ENCODE data around the gene METTL21A. TPM values are rescaled to one million over a fixed set of nuclear protein-coding genes. Genes with fewer than 3 reads are reported as not detected.
A peak's percentile ranks its signal among the peaks of the same experiment; 100 is the strongest.

METTL21A gene
- total and polyA plus RNA-seq, 9 of the 15 experiments (the other 6 are each of a cell fraction or from before 2014, with no cell fraction given): 9.1 to 46.5 (median 37.4) TPM

DNA sequence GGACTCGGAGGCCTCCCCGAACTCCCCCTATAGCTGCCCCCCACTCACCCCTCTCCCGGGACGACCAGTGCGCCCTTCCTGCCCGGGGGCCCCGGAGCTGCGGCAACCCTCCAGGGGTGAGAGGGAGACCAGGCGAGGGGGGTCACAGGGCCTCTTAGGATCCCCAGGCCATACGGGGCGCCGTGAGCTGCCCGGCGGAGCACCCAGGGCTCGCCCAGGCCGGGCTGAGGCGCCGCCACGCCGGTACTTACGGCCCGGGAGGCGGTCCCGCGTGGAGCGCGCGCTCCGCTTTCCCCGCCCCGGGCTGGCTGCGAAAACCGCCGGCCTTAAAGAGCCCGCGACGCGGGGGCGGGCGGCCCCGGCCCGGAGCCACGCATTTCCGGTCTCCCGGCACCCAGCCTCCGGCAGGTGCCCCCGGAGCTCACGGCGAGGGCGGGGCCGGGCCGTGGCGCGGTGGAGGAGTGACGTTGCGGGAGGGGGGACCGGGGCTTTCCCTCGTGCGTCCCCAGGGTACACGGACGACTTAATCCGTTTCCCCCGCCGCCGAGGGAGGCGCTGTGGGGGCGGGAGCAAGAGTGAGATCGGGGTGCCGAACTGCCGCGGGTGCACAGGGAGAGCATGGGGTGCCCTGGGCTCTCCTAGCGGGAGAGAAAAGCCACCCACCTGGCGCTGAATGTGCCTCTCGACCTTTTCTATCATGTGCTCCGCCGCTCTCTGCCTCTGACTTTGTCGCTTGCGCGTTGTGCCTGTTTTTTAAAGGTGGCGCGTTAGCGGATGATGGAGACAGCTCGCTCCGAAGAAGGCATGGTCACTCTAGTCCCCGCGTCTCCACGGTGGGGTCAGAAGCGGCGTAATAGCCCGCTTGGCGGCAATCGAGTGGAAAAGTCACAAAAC lies at the start of gene METTL21A (continued):
- TF ChIP-seq, protein P1, sequence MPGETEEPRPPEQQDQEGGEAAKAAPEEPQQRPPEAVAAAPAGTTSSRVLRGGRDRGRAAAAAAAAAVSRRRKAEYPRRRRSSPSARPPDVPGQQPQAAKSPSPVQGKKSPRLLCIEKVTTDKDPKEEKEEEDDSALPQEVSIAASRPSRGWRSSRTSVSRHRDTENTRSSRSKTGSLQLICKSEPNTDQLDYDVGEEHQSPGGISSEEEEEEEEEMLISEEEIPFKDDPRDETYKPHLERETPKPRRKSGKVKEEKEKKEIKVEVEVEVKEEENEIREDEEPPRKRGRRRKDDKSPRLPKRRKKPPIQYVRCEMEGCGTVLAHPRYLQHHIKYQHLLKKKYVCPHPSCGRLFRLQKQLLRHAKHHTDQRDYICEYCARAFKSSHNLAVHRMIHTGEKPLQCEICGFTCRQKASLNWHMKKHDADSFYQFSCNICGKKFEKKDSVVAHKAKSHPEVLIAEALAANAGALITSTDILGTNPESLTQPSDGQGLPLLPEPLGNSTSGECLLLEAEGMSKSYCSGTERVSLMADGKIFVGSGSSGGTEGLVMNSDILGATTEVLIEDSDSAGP (CRISPR knock-in tag; IDR thresholded peaks at IDR 0.05): peak; percentile 83
- TF ChIP-seq, protein P2, sequence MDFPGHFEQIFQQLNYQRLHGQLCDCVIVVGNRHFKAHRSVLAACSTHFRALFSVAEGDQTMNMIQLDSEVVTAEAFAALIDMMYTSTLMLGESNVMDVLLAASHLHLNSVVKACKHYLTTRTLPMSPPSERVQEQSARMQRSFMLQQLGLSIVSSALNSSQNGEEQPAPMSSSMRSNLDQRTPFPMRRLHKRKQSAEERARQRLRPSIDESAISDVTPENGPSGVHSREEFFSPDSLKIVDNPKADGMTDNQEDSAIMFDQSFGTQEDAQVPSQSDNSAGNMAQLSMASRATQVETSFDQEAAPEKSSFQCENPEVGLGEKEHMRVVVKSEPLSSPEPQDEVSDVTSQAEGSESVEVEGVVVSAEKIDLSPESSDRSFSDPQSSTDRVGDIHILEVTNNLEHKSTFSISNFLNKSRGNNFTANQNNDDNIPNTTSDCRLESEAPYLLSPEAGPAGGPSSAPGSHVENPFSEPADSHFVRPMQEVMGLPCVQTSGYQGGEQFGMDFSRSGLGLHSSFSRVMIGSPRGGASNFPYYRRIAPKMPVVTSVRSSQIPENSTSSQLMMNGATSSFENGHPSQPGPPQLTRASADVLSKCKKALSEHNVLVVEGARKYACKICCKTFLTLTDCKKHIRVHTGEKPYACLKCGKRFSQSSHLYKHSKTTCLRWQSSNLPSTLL (IDR thresholded peaks at IDR 0.05): no peak
- TF ChIP-seq ZNF124 (CRISPR knock-in tag; IDR thresholded peaks at IDR 0.05) (no peak), ELF1 (tag; IDR thresholded peaks at IDR 0.05) (peak; percentile 74), CTBP1 (IDR thresholded peaks at IDR 0.05; ENCODE audit: borderline replicate concordance) (peak; percentile 50), ESRRB (CRISPR knock-in tag; IDR thresholded peaks at IDR 0.05; ENCODE audit: borderline replicate concordance) (no peak), FOXP1 (CRISPR knock-in tag; IDR thresholded peaks at IDR 0.05) (peak; percentile 50; the same call in 1 of the 2 replicates), HMG20B (CRISPR knock-in tag; IDR thresholded peaks at IDR 0.05) (no peak), GATAD2B (IDR thresholded peaks at IDR 0.05; ENCODE audit: borderline replicate concordance) (peak; percentile 37; the same call in 1 of the 2 replicates), SUPT5H (IDR thresholded peaks at IDR 0.05) (peak; percentile 71), RBM14 (IDR thresholded peaks at IDR 0.05; ENCODE audit: borderline replicate concordance, insufficient read depth, low read depth, low read length) (0 out of 2 replicates have a peak, but pooled peaks have one; percentile 39), FOXK1 (CRISPR knock-in tag; IDR thresholded peaks at IDR 0.05; ENCODE audit: borderline replicate concordance) (no peak), ZNF436 (CRISPR knock-in tag; IDR thresholded peaks at IDR 0.05) (no peak), RFX7 (CRISPR knock-in tag; IDR thresholded peaks at IDR 0.05) (no peak), SAFB2 (IDR thresholded peaks at IDR 0.05; ENCODE audit: borderline replicate concordance, low read depth, low read length, severe bottlenecking) (no peak), TAF1 (IDR thresholded peaks at IDR 0.05; ENCODE audit: control insufficient read depth, extremely low read depth, insufficient read depth, low read length, severe bottlenecking) (peak; percentile 53), NFYB (IDR thresholded peaks at IDR 0.05; ENCODE audit: extremely low read depth, insufficient read length) (no peak), HDAC8 (tag; IDR thresholded peaks at IDR 0.05) (no peak)
- TF ChIP-seq, protein P3, sequence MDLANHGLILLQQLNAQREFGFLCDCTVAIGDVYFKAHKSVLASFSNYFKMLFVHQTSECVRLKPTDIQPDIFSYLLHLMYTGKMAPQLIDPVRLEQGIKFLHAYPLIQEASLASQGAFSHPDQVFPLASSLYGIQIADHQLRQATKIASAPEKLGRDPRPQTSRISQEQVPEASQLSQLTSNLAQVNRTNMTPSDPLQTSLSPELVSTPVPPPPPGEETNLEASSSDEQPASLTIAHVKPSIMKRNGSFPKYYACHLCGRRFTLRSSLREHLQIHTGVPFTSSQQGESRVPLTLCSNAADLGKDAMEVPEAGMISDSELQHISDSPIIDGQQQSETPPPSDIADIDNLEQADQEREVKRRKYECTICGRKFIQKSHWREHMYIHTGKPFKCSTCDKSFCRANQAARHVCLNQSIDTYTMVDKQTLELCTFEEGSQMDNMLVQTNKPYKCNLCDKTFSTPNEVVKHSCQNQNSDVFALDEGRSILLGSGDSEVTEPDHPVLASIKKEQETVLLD (IDR thresholded peaks at IDR 0.05): peak; percentile 69; the same call in 1 of the 2 replicates
- TF ChIP-seq, protein P4, sequence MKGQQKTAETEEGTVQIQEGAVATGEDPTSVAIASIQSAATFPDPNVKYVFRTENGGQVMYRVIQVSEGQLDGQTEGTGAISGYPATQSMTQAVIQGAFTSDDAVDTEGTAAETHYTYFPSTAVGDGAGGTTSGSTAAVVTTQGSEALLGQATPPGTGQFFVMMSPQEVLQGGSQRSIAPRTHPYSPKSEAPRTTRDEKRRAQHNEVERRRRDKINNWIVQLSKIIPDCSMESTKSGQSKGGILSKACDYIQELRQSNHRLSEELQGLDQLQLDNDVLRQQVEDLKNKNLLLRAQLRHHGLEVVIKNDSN (CRISPR knock-in tag; IDR thresholded peaks at IDR 0.05): 0 out of 2 replicates have a peak, but pooled peaks have one; percentile 0
- TF ChIP-seq, protein P5, sequence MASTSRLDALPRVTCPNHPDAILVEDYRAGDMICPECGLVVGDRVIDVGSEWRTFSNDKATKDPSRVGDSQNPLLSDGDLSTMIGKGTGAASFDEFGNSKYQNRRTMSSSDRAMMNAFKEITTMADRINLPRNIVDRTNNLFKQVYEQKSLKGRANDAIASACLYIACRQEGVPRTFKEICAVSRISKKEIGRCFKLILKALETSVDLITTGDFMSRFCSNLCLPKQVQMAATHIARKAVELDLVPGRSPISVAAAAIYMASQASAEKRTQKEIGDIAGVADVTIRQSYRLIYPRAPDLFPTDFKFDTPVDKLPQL (IDR thresholded peaks at IDR 0.05; ENCODE audit: extremely low read depth, insufficient read length): no peak

Measured in K562 (cell line).